CD4-positive, alpha-beta T cell treated with Interleukin-4 for 1 hour (primary cell): ENCODE data around the gene TOP2B.
A peak's percentile ranks its signal among the peaks of the same experiment; 100 is the strongest.

ENCODE experiments used
- DNase-seq, 2 donors: peaks; one replicate each; pipeline ENCODE4 v3.0.0-alpha.2; 2020 to 2022

Gene TOP2B

DNA sequence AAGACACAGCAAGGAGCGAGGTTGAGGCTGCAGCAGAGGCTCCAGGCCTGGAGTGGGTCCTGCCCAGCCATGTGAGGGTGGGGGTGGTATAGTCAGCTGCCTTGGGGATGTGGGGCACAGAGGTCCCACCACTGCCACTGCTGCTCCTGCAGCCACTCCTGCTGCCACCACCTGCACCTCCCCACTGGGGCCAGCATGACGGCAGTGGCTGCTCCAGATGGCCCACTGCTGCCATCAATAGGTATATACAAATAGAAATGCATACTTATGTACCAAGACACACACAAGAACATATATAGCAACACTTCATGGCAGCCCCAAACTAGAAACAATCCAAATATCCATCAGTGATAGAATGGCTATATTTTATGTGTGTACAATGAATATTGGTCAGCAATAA lies 10.0 kb upstream of the TOP2B start:
- no peak for DNase-seq

DNA sequence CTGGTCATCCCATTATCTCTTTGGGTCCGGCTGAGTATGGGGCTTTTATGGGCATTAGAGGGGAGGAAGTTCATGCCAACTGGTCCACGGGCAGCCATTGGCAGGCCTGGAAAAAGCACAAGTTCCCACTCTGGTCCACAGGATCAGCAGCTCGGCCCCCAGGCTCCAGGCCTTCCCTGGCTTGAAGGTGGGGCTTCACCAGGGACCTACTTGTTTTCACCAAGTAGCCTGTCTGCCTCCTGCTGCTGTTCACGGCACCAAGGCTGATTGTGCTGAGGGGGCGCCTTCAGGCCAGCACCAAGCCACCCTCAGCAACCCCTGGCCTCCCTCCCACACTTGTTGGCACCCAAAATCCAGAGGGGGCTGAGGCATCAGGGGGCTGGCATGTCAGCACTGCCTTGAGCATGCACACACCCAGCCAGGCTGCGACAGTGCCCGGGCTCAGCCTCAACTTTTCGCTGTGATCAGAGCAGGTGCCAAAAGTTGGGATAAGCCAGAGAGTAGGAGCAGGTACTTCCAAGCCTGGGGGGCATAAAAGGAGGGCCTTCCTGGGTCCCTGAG lies 9.1 kb upstream of the TOP2B start:
- no peak for DNase-seq

DNA sequence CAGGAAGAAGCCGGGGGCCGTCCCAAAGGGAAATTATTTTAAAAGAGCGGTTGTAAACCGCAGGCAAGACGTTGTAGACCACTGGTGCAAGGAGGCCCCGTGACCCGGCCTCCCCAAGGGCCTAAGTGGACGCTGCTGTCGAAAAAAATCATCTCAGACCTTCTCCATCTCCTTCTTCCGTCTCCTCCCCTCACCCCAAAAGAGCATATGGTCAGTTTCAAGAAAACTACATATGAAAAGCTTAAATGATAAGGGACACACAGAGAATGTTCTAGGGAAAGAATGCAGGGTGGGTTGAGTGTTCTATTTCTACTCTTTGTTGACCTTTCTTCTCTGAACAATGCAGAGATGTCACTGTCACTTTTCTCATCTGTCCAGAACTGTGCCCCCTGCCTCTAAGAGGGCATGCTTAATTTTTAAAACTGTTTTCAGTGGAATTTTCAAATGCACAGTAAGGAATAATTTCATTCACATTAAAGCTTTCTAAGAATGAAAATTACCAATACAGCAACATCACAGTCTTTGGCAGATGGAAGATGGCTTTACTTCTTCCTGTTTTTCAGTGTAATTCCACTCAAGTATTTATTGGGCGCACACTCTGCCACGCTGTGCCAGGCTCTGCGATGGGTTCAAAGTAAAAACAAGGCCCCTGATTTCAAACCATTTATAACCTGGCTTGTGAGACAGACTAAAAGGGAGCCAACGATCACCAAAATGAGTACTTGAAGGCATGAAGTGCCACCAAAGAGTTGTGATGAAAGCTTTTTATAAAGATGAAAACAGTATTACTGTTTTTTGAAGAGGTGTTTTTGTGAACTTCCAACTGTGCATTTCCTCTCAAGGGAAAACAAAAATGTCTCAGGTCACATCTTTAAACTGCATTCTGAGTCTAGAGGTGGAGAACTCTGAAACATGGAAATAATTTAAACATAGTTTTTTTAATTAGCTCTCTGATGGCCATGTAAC lies 891 bp upstream of the TOP2B start:
- peak in 1 of 2 donors; percentile 24 for DNase-seq

DNA sequence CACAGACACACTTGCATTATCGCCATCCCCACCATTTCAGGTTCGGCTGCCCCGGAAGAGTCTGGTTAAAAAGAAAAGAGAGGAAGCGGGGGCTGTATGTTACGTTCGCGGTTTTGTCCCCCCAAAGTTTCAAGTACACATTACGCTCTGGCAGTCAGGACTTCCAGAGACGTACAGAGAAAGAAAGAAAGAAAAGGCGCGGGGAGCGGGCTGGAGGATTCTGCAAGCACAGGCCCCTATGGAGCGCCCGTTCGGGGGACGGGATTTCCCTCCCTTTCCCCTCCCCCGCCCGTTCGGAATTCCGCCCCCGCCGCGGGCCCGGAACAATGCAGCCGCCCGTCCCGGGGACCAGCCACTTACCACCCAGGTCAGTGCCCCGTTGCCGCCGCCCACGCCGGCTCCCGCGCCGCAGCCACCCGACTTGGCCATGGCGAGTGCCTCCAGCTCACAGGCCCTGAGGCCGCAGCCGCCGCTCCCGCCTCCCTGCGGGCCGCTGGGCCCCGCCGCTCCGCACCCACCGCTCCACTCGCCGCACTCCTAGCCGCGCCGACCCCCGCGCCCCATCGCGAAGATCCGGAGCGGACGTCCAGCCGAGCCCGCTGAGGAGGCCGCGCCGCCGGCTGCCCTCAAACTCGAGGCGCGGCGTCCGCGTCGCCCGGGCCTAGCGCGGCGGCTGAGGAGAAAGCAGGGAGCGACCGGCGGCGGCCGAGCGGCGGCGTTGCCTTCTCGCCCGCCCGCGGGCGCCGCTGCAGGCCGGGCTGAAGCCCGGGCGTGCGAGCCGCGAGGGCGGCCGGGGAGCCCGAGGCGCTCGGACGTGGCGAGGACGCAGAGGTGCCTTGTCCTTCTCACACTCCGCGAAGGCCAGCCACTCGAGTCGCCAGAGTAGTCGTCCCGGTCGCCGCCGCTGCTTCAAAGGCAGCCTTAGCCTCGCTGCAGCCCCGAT lies 567 bp downstream of the TOP2B start:
- DNase-seq: peak; percentile 48 to 62

DNA sequence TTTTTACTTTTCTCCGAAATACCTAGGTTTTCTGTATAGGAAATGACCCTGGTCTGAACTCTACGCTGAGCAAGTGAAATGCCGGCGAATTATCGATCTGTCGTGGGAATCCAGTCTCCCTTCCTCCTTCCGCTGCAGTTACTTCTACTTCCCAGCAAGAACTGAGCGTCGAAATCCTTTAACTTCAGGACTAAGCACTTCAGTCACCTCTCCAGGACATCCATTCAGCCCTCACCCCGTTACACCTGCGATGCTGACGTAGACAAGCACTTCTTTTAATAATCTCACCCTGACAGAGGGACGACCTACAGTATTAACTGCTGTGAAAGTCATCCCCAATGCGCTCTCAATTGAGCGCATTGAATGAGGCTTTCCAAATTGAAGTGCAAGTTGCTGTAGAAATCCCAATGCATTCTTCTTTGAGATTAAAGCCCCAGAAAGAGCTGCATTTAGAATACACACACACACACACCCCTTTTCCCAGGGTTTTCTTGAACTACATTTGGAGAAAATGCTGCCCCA lies 1.3 kb downstream of the TOP2B start:
- peak; percentile 39 to 43 for DNase-seq

DNA sequence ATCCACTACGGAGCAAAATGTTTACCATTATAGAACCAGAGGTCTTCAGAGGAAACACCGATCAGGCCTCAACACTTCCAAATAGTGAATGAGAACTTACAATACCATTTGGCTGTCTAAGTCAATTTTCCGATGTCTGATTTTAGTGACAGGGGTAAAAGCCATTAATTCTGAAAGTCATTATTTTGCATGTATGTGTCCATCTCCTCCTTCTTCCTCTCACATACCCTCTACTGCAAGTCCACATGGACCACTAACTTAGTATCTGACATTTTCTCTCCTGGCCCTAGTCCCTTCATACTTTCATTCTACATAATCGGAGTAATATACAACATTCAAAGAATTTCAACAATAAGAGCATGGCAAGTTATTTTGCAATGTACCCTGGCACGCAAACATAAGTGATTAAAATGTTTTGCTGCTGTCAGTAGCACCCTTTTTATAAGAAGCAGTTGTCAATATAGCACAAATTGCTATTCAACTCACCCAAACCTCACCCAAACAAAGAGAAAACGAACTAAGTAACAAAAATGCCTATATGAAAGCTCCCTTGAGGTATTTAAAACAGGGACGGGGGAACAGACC lies 1.9 kb downstream of the TOP2B start:
- DNase-seq: no peak

DNA sequence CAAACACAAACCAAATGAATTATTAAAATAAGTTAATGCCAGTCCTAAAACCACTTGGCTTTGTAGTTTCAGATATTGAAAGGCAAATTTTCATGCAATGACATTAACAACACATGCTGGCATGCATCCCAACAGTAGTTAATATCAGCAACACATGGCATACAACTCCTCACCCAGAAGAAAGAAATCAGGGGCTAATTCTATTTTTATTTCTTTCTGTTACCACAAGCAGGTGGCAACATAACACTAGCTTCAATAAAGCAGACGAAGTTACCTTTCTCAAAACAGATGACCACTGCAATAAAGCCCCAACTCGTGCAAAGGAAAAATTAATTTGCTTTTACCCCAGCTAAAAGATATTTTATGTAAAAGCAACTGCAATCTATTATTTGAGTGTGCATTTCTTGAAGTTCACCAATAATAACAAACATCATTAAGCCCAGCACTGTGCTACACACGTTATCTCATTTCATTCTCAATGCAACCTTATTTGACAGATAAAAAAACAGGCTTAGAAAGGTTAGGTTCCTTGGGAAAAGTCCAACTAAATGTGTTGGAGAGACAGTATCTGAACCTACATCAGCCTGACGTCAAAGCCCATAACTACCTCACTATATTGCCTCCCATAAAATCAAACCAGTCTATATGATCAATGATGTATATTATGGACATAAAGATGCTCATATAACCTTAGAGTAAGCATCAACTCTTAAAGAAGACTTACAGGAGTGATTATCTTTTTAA lies 2.8 kb downstream of the TOP2B start:
- DNase-seq: peak in 1 of 2 donors; percentile 14

DNA sequence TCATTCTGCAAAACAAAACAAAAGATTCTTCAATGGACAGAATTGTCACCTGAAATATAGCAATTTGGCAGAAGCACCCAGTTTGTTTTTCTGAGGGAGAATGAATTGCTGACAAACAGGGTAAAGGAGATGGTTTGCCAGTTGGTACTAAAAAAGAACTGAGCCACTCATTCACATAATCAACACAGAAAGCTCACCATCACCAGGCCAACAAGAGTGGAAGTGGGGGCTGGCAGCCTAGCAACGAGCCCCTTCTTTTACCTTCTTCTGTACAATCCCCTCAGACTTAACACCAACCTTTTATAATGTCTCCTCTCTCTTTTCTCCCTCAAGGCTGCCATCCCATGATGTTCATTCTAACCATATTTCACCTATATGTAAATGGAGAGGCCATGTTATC lies 5.9 kb downstream of the TOP2B start:
- no peak for DNase-seq

DNA sequence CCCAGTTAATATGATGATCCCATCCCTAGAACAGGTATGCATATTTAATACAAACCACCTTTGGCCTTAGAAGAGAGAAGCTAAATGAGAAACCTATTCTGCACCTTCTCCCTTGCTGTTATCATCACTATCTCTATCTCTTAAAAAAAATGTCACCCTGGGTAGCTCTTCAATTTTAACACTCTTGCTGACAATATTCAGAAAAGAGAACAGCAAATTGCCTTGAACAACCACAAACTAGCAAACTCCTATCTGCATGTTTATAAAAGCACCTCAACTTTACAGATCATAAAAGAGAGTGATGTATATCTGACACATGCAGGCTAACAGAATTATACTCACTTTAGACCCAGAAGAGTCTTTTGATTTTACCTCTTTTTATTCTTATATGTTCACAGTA lies 7.4 kb downstream of the TOP2B start:
- DNase-seq: no peak

DNA sequence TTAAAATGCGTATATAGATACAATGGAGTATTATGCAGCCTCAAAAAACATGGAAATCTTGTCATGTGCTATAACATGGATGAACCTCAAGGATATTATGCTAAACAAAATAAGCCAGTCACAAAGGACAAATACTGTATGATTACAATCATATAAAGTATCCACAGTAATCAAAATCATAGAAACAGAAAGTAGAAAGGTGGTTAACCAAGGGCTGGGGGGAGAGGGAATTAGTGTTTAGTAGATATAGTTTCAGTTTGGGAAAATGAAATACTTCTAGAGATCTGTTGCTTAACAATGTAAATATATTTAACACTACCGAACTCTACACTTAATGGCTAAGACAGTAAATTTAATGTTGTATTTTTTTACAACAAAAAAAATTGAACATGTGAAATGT lies 9.0 kb downstream of the TOP2B start:
- DNase-seq: peak in 1 of 2 donors; percentile 21

DNA sequence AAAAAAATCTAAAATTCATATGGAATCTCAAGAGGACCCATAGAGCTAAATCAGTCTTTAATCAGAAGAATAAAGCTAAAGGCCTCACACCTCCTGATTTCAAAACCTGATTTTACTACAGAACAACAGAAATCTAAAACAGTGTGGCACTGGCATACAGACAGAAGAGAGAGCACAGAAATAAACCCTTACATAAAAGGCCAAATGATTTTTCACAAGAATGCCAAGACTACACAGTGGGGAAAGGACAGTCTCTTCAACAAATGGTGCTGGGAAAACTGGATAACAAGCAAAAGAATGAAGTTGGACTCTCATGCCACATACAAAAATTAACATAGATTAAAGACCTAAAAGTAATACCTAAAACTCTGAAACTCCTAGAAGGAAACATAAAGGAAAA lies 10.1 kb downstream of the TOP2B start:
- no peak for DNase-seq

DNA sequence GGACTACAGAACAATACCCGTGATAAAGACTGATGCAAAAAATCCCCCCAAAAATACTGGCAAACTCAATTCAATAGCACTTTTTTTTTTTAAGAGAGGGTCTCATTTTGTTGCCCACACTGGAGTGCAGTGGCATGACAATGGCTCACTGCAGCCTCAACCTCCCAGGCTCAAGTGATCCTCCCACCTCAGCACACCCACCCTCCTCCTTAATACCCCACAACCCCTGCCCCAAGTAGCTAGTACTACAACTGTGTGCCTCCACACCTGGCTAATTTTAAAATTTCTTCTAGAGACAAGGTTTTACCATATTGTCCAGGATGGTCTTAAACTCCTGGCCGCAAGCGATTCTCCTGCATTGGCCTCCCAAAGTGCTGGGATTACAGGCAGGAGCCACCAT lies 11.4 kb downstream of the TOP2B start:
- DNase-seq: no peak

DNA sequence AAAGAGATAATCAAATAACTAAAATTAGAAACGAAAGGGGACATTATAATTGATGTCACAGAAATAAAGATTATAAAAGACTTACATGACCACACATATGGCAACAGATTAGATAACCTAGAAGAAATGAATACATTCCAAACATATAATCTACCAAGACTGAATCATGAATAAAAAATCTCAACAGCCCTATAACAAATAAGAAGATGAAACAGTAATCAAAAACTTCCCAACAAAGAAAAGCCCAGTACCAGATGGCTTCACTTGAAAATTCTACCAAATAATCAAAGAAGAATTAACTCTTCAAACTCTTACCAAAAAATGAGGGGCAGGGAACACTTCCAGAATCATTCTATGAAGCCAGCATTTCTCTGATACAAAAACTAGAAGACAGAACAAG lies 11.8 kb downstream of the TOP2B start:
- no peak for DNase-seq

DNA sequence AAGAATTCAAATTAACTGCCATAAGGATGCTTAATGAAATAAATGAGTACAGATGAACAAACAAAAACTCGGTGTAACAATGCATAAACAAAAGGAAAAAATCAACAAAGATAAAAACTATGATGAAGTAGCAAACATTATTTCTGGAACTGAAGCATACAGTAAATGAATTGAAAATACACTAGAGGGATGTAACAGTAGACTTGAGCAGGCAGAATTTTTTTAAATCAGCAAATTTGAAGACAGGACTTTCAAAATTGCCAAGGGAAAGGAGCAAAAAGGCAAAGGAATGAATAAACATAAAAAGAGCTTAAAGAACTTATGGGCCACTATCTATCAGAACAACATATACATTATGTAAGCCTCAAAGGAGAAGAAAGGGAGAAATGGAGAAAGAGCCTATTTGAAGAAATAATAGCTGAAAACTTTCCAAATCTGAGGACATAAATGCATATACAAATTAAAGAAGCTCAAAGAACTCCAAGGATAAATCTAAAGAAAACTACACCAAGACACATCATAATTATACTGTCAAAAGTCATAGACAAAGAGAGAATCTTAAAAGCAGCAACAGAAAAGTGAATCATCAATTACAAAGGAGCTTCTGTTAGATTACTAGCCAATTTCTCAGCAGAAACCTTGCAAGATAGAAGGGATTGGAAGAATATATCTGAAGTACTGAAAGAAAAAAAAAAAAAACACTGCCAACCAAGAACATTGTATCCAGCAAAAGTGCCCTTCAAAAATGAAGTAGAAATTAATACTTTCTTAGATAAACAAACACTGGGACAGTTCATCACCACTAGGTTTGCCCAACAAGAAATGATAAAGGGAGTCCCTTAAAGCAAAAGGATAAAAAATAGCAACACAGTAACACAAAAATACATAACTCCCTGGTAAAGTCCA lies 15.5 kb downstream of the TOP2B start:
- DNase-seq: no peak

DNA sequence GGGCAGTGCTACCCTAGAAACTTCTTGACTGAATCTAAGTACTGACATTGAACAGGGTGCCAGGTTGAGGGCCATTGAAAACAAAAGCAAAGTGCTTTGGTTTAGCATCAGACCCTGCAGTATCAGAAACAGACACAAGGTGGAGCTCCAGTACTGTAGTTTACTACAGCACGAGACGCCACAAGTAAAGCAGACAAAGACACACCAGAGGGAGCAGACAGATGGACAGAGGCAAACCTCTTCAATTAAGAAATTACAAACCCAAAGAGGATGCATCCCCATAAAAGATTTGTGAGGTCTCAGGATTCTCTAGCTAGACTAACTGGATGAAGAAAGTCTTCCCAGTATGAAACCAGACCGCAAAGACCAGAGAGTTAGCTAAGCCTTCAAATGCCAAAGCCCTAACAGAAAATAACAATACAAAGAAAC lies 16.6 kb downstream of the TOP2B start:
- peak; percentile 79 to 88 for DNase-seq

DNA sequence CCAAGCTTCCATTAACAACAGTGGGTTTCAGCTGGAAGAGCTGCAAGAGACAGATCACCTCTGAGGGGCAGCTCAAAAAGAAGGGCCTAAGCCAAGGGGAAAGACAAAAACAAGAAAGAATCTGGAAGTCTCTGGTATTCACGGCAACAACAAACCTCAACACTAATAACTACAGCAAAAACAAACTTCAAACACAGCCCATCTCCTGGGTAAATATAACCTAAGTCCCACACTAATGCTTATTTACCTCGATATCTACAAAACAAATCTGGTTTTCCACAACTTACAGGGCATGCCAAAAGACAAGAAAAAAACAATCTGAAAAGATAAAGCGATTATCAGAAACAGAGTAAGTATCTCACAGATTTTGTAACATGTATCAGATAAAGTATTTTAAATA lies 29.7 kb downstream of the TOP2B start:
- no peak for DNase-seq

DNA sequence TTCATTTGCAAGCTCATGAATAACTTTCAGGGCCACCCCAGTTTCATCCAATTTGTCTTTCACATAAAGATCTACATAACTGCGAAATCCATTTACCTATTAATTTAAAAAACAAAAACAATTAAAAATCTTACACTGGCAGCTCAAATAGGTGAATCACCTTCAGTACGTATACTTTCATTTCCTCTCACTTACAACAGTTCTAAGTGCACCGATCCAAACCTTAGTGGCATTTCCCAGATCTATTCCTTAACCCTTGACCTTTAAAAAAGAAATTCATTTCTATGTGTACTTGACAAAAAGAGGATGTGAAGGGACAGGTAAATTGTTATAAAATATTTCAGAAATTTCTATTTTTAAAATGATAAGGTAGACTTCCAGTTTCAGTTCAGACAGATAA lies 30.8 kb downstream of the TOP2B start:
- DNase-seq: no peak

DNA sequence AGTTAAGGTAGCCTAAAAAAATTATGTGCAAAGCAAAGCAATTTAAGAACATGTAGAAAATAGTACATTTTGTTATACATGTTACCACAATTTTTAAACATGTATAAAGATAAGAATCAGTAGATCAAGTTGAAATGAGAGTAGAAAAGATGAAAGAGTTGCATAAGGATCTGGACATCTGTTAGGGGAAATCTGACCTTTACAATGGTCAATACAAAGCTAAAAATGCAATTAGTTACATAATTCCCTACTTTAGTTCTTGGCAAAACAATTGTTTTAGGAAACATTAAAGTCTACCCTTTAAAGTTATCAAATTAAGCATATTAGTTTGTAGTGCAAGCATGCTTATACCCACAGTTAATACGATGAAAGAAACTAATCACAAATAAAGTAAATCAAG lies 32.7 kb downstream of the TOP2B start:
- no peak for DNase-seq

DNA sequence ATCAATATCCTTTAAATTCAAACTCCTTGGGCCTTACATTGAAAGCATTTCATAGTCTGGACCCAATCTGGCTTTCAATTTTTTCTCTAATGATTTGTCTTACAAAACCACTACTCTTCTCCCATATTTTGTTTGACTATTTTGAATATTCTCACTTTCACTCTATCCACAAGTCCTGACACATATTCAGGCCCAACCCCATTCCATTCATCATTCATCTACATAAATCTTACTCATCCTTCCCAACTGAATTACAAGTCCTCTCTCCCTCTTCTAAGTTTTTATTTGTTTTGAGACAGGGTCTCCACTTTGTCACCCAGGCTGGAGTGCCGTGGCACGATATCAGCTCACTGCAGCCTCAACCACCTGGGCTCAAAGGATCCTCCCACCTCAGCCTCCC lies 43.6 kb downstream of the TOP2B start:
- no peak for DNase-seq

DNA sequence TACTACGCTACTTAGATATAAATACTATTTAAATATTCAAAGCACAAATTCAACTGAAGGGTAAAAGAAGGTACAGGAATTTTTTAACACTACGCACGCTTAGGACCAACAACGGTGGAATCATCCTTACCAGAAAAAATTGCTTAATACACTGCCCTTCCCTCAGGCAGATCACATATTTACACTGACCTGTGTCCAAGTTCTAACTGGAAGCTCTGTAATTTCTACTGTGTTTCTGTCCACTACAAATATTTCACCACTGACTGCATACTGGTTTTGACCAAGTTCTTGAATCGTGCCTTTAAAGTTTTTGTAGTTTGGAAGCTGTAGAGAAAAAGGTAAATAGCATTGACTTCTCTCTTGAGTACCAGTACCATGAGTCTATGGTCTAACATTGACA lies 44.2 kb downstream of the TOP2B start:
- DNase-seq: no peak

DNA sequence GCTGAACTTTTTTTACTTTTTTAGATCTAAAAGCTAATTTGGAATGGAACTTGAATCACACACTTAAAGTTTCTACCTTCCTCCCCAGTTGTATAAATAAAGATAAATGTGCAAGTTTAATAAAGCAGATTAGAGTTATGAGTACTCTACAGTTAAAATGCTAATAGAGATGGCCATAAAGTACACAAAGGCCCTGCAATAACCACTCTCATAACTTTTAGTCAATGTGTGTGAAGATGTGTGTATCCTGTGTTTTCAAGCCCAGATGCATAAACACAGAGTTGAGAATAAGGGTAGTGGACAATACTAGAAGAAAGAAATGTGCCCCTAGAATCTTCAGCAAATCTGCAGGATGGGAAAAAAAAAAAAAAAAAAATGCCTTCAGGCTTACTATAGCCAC lies 45.3 kb downstream of the TOP2B start:
- DNase-seq: no peak
